HepG2 (cell line): ENCODE measurements around the gene CARD19. TPM values are rescaled to one million over a fixed set of nuclear protein-coding genes. Genes with fewer than 3 reads are reported as not detected.

Experiments used
- BRD4 ChIP-seq: sonication (generic); formaldehyde crosslinking; IDR thresholded peaks from 2 replicates; pipeline ENCODE4 v1.4.0; 2020; ENCODE audit warnings: missing genetic modification reagents
- KAT8 ChIP-seq: IDR thresholded peaks from 2 replicates; pipeline ENCODE4 v1.6.1; 2016; ENCODE audit warnings: missing genetic modification reagents, missing compliant biosample characterization
- POLR2G ChIP-seq: fragments of 200-400 bp; formaldehyde crosslinking; IDR thresholded peaks from 2 replicates; pipeline ENCODE4 v1.6.1; 2018; ENCODE audit warnings: mild to moderate bottlenecking, low read depth, low read length, moderate library complexity
- SP4 ChIP-seq: sonication (generic); formaldehyde crosslinking; IDR thresholded peaks from 2 replicates; pipeline ENCODE4 v1.8.1; 2023; ENCODE audit warnings: mild to moderate bottlenecking, missing genetic modification reagents
- TBX2 ChIP-seq: sonication (generic); formaldehyde crosslinking; IDR thresholded peaks from 2 replicates; pipeline ENCODE4 v1.5.0; 2020; ENCODE audit warnings: missing genetic modification reagents, mild to moderate bottlenecking, borderline replicate concordance
- polyA plus RNA-seq, 8 experiments: library from polyadenylated mRNA; depleted of rRNA in 3 of 8; stranded (reverse) in 7 of 8; unstranded in 1 of 8; fragments of >200 nt; fragmentation: Illumina TruSeq in 4 of 8; extraction: Trizol in 4 of 8; gene quantifications; 2 replicates each; pipeline versions ENCODE4 v1.2.1 to v1.2.3, GENCODE V29; 2011 to 2016; ENCODE audit warnings: low read depth in 4 of 8, missing spikeins in 1 of 8, mixed read lengths in 1 of 8; ENCODE audit not compliant: insufficient read depth in 1 of 8
- total RNA-seq, 5 experiments: library from RNA; depleted of rRNA; stranded (reverse); fragments of >200 nt; fragmentation: Illumina TruSeq; extraction: Trizol; gene quantifications; 2 replicates each; pipeline ENCODE4 v1.2.3, GENCODE V29; 2016; ENCODE audit warnings: low read depth in 1 of 5
- TF ChIP-seq, protein P1 (sequence below), 2 experiments: fragments of 450-650 bp in 1 of 2; sonication (generic) in 1 of 2; formaldehyde crosslinking in 1 of 2; IDR thresholded peaks; 2 replicates each; pipeline versions ENCODE4 v1.6.1 to v1.8.0; 2016 to 2022; ENCODE audit warnings: antibody characterized with exemption in 1 of 2, mild to moderate bottlenecking in 1 of 2, missing genetic modification reagents in 1 of 2
- TF ChIP-seq, protein P2 (sequence below), 2 experiments: sonication (generic) in 1 of 2; formaldehyde crosslinking in 1 of 2; IDR thresholded peaks; 2 replicates each; pipeline versions ENCODE4 v1.4.0 to v1.6.1; 2018 to 2020; ENCODE audit warnings: missing genetic modification reagents in 2 of 2, borderline replicate concordance in 1 of 2, low read depth in 1 of 2, mild to moderate bottlenecking in 1 of 2, missing biosample characterization in 1 of 2
- TF ChIP-seq, protein P3 (sequence below): sonication (generic); formaldehyde crosslinking; IDR thresholded peaks from 2 replicates; pipeline ENCODE4 v1.9.0; 2021; ENCODE audit warnings: missing genetic modification reagents, borderline replicate concordance
- TF ChIP-seq, protein P4 (sequence below): sonication (generic); formaldehyde crosslinking; IDR thresholded peaks from 2 replicates; pipeline ENCODE4 v1.5.0; 2020; ENCODE audit warnings: mild to moderate bottlenecking, missing genetic modification reagents, moderate library complexity

Gene CARD19
- total and polyA plus RNA-seq, 2 of the 13 experiments (the other 11 are each of a cell fraction or from before 2014, with no cell fraction given), result 18.4 to 47.2 TPM

DNA sequence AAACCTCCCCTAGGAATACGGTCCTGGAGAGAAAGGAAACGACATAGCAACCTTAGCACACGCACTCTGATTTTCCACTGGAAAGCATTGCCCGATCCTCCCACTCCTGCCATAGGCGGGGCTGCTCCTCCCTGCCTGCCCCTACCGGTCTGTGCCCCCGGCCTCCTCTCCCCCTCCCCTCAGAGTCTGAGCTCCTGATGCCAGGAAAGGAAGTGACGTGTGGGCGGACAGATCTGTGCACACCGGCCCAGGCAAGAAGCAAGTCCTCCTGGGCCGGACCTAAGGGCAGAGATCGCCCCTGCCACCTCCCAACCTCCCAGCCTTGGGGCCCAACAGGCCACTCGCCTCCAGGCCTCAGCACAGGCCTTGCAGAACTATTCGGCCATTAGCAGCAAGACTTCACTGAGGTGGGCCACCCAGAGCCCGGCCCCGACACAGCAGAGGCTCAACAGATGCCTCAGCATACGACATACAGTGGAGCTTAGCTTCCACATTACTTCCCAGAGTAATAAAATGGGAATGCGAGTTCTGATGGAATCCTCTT is 30.9 kb downstream of the CARD19 start (continued):
- TF ChIP-seq, protein P1, sequence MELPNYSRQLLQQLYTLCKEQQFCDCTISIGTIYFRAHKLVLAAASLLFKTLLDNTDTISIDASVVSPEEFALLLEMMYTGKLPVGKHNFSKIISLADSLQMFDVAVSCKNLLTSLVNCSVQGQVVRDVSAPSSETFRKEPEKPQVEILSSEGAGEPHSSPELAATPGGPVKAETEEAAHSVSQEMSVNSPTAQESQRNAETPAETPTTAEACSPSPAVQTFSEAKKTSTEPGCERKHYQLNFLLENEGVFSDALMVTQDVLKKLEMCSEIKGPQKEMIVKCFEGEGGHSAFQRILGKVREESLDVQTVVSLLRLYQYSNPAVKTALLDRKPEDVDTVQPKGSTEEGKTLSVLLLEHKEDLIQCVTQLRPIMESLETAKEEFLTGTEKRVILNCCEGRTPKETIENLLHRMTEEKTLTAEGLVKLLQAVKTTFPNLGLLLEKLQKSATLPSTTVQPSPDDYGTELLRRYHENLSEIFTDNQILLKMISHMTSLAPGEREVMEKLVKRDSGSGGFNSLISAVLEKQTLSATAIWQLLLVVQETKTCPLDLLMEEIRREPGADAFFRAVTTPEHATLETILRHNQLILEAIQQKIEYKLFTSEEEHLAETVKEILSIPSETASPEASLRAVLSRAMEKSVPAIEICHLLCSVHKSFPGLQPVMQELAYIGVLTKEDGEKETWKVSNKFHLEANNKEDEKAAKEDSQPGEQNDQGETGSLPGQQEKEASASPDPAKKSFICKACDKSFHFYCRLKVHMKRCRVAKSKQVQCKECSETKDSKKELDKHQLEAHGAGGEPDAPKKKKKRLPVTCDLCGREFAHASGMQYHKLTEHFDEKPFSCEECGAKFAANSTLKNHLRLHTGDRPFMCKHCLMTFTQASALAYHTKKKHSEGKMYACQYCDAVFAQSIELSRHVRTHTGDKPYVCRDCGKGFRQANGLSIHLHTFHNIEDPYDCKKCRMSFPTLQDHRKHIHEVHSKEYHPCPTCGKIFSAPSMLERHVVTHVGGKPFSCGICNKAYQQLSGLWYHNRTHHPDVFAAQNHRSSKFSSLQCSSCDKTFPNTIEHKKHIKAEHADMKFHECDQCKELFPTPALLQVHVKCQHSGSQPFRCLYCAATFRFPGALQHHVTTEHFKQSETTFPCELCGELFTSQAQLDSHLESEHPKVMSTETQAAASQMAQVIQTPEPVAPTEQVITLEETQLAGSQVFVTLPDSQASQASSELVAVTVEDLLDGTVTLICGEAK (IDR thresholded peaks at IDR 0.05), result no peak
- TF ChIP-seq, protein P1 (CRISPR knock-in tag; IDR thresholded peaks at IDR 0.05), result 0 out of 2 replicates have a peak, but pooled peaks have one; percentile 29
- TF ChIP-seq, protein P2, sequence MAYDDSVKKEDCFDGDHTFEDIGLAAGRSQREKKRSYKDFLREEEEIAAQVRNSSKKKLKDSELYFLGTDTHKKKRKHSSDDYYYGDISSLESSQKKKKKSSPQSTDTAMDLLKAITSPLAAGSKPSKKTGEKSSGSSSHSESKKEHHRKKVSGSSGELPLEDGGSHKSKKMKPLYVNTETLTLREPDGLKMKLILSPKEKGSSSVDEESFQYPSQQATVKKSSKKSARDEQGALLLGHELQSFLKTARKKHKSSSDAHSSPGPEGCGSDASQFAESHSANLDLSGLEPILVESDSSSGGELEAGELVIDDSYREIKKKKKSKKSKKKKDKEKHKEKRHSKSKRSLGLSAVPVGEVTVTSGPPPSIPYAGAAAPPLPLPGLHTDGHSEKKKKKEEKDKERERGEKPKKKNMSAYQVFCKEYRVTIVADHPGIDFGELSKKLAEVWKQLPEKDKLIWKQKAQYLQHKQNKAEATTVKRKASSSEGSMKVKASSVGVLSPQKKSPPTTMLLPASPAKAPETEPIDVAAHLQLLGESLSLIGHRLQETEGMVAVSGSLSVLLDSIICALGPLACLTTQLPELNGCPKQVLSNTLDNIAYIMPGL (CRISPR knock-in tag; IDR thresholded peaks at IDR 0.05; ENCODE audit: borderline replicate concordance in 1 of 2, low read depth in 1 of 2), result peak in 1 of 2 experiments; percentile 50; a peak in 1 of 4 replicates
- TF ChIP-seq, protein P3, sequence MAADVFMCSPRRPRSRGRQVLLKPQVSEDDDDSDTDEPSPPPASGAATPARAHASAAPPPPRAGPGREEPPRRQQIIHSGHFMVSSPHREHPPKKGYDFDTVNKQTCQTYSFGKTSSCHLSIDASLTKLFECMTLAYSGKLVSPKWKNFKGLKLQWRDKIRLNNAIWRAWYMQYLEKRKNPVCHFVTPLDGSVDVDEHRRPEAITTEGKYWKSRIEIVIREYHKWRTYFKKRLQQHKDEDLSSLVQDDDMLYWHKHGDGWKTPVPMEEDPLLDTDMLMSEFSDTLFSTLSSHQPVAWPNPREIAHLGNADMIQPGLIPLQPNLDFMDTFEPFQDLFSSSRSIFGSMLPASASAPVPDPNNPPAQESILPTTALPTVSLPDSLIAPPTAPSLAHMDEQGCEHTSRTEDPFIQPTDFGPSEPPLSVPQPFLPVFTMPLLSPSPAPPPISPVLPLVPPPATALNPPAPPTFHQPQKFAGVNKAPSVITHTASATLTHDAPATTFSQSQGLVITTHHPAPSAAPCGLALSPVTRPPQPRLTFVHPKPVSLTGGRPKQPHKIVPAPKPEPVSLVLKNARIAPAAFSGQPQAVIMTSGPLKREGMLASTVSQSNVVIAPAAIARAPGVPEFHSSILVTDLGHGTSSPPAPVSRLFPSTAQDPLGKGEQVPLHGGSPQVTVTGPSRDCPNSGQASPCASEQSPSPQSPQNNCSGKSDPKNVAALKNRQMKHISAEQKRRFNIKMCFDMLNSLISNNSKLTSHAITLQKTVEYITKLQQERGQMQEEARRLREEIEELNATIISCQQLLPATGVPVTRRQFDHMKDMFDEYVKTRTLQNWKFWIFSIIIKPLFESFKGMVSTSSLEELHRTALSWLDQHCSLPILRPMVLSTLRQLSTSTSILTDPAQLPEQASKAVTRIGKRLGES (CRISPR knock-in tag), result no peak
- TF ChIP-seq TBX2 (CRISPR knock-in tag) (peak; percentile 77), KAT8 (CRISPR knock-in tag) (peak; percentile 48; the same call in 1 of the 2 replicates), SP4 (CRISPR knock-in tag) (peak; percentile 45; the same call in 1 of the 2 replicates), BRD4 (CRISPR knock-in tag) (peak; percentile 55; the same call in 1 of the 2 replicates), POLR2G (peak; percentile 72)
- TF ChIP-seq, protein P4, sequence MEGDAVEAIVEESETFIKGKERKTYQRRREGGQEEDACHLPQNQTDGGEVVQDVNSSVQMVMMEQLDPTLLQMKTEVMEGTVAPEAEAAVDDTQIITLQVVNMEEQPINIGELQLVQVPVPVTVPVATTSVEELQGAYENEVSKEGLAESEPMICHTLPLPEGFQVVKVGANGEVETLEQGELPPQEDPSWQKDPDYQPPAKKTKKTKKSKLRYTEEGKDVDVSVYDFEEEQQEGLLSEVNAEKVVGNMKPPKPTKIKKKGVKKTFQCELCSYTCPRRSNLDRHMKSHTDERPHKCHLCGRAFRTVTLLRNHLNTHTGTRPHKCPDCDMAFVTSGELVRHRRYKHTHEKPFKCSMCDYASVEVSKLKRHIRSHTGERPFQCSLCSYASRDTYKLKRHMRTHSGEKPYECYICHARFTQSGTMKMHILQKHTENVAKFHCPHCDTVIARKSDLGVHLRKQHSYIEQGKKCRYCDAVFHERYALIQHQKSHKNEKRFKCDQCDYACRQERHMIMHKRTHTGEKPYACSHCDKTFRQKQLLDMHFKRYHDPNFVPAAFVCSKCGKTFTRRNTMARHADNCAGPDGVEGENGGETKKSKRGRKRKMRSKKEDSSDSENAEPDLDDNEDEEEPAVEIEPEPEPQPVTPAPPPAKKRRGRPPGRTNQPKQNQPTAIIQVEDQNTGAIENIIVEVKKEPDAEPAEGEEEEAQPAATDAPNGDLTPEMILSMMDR (CRISPR knock-in tag), result peak; percentile 19; the same call in 1 of the 2 replicates
